Stimulated activated CD4-positive, alpha-beta T cell treated with anti-CD3 and anti-CD28 coated beads, Interleukin-12 subunit alpha, Interleukin-12 subunit beta, amount 100 ng/mL, for 4 hours (primary cell): ENCODE measurements around the gene SAE1.
"Not testable (repeated sequence)": the region's sequence is repeated elsewhere in the genome, so short reads cannot be mapped to it uniquely, and the experiment has no call there.

ENCODE experiments used
- DNase-seq: peaks from one replicate; pipeline ENCODE4 v3.0.0-alpha.2; 2020

Gene SAE1

DNA sequence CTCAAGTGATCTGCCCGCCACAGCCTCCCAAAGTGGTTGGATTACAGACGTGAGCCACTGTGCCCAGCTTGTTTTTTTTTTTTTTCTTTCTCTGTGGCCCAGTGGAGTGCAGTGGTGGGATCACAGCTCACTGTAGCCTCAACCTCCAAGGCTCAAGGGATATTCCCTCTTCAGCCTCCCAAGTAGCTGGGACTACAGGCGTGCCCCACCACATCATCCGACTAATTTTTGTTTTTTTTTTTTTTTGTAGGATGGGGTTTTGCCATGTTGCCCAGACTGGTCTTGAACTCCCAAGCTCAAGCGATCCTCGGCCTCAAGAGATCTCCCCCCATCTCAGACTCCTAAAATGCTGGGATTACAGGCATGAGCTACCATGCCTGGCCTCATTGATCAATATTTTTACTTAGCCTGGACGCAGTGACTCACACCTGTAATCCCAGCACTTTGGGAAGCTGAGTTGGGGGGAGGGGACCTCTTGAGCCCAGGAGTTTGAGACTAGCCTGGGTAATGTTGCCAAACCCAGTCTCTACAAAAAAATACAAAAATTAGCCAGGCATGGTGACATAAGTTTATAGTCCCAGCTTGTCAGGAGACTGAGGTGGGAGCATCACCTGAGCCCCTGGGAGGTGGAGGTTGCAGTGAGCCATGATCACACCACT, 1.7 kb downstream of the SAE1 start:
- no peak for DNase-seq

DNA sequence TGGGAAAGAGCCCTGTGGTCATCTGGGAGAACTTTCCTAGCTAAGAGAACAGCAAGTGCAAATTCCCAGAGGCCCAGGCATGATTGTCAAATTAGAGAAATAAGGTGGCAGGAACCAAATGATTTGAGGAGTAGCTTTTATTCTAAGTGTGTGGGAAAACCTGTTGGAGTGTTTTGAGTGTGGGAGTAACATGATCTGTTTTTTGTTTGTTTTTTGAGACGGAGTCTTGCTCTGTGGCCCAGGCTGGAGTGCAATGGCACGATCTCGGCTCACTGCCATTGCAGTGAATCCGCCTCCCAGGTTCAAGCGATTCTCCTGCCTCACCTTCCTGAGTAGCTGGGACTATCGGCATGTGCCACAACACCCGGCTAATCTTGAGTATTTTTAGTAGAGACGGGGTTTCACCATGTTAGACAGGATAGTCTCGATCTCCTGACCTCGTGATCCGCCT, 2.4 kb downstream of the SAE1 start:
- no peak for DNase-seq

DNA sequence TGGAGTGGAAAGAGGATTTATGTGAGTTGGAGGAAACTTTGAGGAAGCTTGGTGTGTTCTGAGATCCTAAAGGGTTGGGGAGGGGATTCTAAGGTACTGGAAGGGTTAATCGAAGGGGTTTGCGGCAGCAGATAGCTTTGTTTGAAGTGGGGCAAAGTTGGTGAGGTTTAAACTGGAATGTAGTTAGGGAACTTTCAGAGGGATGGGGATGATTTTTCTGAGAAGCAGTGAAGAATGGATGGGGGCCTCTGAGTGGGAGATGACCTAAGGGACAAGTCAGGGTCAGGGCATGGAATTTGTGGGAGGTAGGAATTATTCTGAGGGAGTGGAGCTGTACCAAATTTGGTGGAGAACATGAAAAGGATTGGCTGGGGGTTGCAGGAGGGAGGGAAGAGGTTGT, 3.9 kb downstream of the SAE1 start:
- DNase-seq = no peak

GRCh38 chr19:47135156-47135555, 4.5 kb downstream of the SAE1 start:
- no peak for DNase-seq

DNA sequence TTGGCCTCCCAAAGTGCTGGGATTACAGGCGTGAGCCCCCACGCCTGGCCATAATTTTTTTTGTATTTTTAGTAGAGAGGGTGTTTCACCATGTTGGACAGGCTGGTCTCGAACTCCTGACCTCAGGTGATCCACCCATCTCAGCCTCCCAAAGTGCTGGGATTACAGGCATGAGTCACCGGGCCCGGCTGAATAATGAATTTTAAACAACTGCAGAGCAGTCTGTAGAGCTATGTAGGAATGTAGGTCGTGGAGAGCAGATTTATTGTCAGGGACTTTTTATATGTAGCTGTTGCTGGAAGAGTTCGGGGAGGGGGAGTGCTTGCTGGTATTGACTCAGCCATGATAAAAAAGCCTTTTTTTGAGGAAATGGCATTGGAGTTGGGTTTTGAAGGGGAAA, 10.6 kb downstream of the SAE1 start:
- DNase-seq = not testable (repeated sequence)

- no peak for DNase-seq
Measured at GRCh38 chr19:47141695-47142094, 11.1 kb downstream of the SAE1 start.

DNA sequence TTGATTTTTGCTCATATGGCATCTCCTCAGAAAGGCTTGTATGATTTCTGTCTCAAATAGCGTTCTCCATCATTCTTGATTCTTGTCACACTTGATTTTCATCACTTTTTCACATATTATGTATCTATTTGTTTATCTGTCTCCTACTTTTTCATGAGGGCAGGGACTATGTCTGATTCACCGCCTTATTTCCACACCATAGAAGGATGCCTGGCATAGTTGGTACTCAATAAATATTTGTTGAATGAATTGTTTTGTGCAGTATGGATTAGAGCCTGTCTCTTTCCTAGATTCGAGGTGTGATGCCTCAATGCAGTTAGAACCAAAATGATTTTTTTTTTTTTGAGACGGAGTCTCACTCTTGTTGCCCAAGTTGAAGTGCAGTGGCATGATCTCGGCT, 12.1 kb downstream of the SAE1 start:
- DNase-seq = no peak

DNA sequence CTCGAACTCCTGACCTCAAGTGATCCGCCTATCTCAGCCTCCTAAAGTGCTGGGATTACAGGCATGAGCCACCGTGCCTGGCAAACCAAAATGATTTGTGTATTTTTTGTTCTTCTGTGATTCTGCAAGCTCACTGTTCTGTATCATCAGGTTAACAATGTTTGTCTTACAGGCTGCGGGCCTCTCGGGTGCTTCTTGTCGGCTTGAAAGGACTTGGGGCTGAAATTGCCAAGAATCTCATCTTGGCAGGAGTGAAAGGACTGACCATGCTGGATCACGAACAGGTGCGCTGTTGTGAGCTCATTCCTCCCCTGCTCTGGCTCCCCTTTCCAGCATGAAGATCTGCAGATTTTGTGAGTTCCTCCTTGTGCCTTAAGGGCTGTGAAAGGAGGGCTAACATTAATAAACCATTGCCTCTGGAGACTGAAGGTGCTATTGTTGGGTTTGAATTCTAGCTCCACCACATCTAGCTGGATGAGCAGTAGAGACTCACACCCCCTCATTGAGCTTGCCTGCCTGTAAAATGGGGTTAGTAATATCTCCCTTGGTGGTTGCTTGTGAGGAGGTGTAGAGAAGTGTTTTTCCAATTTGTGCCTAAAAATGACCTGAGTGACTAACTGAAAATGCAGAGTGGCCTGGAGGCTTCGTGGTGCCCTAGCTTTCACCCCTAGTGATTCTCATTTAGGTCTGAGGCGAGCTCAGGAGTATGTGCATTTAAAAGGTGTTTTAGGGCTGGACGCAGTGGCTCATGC, 12.9 kb downstream of the SAE1 start:
- no peak for DNase-seq

DNA sequence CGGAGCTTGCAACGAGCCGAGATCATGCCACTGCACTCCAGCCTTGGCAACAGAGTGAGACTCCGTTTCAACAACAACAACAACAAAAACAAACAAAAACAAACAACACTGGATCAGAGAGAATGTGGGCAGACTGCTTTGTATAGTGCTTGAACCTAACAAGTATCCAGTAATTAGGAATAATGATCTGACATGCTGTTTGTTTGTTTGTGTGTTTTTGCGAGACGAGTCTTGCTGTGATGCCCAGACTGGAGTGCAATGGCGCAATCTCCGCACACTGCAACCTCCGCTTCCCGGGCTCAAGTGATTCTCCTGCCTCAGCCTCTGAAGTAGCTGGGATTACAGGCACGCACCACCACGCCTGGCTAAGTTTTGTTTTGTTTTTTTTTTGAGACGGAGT, 14.0 kb downstream of the SAE1 start:
- DNase-seq = no peak

DNA sequence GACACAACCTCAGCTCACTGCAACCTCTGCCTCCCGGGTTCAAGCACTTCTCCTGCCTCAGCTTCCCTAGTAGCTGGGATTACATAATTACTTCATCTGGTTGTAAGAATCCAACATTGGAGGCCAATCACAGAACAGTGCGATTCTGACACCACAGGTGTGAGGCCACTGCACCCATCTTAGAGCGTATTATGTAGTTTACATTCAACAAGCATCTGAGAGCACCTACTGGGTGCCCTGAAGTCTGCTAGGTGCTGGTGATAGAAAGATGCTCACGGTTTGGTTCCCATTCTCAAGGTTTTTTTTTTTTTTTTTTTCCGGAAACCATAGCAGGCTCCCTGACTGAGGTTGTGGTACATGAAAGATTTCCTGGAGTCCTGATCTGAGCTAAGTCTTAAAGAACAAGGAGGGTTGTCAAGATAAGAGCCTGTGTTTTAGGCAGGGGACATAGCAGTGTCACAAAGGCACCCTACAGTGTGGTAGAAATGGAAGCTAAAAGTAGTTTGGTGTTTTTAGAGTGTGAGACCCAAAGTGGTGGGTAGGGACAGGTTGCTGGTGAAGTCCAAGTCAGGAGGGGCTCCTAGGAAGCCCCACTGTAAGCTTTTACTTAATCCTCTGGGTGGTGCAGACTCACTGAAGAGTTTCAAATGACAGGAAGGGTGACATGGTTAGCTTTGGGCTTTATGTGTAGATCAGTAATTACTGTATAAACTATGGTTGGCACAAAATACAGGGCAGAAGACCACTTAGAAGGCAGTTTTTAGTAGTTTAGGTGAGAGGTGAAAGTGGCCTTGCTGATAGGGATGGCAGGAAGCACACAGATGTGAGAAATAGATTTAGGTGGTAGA, 15.2 kb downstream of the SAE1 start:
- no peak for DNase-seq

DNA sequence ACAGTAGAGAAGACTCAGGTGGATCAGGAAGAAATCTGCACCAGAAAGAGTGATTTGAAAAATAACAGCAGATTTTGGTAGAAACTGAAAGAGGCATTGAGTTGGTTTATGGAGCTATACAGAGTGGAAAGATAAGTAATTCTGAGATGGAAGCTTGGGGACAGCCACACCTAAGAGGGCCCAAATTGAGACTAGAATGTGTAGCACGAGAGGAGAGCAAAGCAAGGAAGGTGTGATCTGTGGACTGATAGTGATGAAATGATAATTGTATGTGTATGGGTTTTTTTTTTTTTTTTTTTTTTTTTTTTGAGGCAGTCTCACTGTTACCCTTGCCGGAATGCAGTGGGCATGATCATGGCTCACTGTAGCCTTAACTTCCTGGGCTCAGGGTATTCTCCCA, 16.3 kb downstream of the SAE1 start:
- no peak for DNase-seq

GRCh38 chr19:47151627-47152026, 21.0 kb downstream of the SAE1 start:
- DNase-seq = no peak

- no peak for DNase-seq
Measured at GRCh38 chr19:47152205-47152604, 21.6 kb downstream of the SAE1 start.

DNA sequence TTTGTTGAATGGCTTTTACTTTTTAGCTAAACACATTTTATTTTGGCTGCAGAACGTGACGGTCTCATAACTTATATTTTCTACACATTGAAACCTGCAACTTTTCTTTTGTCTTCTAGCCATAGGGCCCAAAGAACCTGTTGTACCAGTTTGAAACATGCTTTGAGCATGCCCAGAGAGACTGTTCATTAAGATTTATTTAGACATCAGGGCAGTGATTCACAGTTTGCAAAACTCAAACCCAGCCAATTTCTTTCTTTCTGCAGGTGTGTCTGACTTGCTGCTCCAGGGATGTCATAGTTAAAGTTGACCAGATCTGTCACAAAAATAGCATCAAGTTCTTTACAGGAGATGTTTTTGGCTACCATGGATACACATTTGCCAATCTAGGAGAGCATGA, 22.0 kb downstream of the SAE1 start:
- DNase-seq = no peak

- DNase-seq = no peak
Measured at GRCh38 chr19:47153266-47153665, 22.6 kb downstream of the SAE1 start.

DNA sequence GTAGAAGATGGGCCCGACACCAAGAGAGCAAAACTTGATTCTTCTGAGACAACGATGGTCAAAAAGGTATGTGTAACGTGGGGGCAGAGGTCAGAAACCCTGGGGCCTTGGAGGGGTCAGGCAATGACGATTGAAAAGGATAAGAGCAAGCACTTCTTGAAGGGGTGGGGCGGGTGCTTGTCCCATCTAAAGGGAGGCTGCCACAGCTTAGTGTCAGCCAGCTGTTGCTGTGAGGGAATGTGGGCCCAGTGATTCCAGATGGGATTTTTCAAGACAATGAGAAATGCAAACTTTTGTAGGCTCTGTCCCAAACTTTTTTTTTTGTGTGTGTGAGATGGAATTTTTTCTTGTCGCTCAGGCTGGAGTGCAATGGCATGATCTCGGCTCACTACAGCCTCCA, 24.5 kb downstream of the SAE1 start:
- DNase-seq = no peak

- DNase-seq = no peak
Measured at GRCh38 chr19:47156861-47157430, 26.3 kb downstream of the SAE1 start.

DNA sequence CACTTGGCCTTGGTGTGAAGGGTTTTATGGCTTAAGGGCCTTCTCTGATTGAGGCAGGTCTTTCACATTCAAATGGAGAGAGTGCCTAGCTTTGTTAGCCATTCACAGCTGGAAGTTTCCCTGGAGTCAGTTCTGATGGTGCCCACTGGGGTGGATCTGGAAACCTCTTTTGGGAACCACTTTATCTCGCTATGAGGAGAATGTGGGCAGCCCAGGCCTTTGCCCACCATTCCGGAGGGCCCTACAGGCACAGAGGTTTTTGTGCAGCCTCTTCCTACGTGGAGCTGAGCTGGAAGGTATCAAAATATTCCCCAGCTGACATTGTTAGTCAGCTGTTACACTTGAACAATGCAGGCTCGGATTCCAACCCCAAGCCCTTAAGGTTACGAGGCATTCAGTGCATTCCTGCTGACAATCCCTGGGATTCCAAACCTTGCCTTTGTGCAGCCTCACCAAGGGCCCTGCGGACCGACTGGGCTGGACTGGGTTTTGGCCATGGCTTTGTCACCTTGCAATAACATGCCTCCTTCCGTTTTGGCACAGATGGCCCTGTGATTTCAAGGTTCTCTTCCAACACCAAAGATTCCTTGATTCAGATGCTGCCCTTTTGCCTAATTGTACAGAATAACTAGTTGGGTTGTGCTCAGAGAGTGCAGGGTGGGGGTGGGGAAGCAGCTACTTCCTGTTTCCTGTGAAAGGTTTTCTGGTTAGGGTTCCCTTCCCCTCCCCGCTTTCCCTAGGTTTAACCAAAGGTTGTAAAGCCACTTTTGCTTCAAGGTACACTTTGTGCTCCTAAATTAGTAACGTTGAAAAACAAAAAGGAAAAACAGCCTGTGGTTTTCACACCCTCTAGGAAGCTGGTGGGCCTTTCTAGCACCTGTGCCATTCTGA, 27.0 kb downstream of the SAE1 start:
- no peak for DNase-seq

- DNase-seq = no peak
Measured at GRCh38 chr19:47158367-47158791, 27.7 kb downstream of the SAE1 start.

DNA sequence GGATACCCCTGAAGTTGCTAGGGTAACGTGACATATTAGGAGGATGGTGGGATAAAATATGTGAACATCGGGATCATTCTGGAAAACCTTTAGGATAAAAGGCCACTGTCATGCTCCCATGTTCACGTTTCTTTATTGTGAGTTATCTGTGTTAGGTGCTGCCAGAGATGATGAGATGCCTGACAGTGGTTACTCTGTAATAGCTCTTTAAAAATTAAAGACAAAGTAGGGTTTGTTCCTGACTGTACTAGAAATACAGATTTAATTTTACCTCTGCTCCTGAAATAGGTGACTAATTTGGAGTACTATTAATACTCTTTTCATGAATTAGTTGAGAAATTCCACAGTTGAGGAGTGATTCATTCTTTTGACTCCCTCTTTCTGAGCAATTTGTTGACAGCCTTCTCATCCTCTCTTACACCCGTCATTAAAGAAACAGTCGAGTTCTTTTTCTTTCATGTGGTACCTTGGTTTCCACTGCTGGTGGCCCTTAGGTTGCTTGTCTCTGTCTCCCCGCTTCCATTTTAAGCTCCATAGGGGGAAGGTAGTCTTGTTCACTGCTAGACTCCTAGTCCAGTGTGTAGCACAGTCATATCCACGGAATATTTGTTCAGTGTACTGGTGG, 28.4 kb downstream of the SAE1 start:
- DNase-seq = peak; percentile 25

DNA sequence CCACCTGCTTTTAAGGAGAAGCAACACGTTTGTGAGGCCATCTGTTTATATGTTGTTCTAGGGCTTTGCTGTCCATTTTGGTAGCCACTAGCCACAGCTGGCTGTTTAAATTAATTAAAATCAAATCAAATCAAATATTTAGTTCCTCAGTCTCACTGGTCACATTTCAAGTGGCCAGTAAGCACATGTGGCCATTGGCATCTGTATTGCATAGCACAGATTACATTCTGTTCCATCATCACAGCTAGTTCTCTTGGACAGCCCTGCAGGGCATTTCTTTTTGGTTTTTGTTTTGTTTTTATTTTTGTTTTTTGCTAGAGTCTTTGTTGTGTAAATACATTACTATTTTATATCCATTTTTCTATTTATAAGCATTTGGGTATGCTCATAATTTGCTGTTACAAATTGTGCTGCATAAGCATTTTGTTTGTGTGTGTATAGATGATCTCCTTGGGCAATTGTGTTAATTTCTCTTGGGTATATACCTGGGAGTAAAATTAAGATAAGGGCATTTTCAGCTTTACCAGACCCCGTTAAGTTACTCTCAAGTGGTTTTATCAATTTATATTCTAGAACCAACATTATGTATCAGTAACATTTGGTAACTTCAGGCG, 31.3 kb downstream of the SAE1 start:
- no peak for DNase-seq
